ENCODE results near the gene LRRC49.
"Not testable (repeated sequence)": the region's sequence is repeated elsewhere in the genome, so short reads cannot be mapped to it uniquely, and the experiment has no call there.

Gene LRRC49

DNA sequence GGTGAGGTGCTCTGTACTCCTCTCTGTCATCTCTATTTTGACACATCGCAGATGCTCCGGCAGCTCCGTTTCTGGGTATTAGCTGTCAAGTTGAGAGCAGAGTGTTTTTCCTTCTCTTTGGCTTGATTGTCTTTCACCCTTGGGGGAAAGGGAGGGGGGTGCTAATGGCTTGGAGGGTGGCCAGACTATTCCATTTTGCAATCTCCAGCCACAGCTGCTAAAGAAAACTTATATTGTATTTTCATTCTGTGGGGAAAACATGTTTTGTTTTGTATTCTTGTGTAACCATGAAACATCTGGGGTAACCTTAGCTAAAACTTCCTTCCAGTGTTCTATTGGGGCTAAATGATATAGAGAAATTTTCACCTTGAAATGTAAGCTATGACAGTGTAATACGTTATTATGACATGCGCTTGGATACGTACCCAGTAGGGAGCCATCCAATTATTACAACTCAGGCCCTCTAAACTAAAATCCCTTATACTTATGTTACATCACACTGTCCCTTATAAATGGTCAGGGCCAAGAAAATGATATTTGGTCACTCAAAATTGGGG, 24.6 kb upstream of the LRRC49 start:
- no peak for DNase-seq (ENCODE audit: low read depth)

DNA sequence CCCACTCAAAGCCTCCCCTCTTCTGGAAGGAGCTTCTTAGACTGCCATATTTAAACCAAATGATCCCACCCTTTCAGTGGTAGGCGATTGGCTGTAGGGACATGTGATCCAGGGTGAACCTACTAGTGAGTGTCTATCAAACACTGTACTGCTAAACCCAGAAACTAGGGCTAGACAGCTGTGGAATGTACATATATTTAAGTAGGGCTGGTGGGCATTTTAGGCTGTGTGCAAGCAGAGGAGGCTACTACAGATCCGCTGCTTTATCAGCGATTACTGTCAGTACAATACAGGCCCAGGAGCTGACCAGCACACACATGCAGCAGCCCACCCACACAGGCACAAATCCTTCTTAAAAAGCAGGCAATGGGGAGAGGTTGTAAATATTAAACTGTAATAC, 23.3 kb upstream of the LRRC49 start:
- DNase-seq (ENCODE audit: low read depth) = no peak

GRCh38 chr15:70870051-70870450, 22.6 kb upstream of the LRRC49 start:
- DNase-seq (ENCODE audit: low read depth) = no peak

DNA sequence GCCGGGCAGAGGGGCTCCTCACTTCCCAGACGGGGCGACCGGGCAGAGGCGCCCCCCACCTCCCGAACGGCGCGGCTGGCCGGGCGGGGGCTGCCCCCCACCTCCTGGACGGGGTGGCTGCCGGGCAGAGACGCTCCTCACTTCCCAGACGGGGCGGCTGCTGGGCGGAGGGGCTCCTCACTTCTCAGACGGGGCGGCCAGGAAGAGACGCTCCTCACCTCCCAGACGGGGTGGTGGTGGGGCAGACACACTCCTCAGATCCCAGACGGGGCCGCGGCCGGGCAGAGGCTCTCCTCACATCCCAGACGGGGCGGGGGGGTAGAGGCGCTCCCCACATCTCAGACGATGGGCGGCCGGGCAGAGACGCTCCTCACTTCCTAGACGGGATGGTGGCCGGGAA, 21.1 kb upstream of the LRRC49 start:
- DNase-seq (ENCODE audit: low read depth) = not testable (repeated sequence)

DNA sequence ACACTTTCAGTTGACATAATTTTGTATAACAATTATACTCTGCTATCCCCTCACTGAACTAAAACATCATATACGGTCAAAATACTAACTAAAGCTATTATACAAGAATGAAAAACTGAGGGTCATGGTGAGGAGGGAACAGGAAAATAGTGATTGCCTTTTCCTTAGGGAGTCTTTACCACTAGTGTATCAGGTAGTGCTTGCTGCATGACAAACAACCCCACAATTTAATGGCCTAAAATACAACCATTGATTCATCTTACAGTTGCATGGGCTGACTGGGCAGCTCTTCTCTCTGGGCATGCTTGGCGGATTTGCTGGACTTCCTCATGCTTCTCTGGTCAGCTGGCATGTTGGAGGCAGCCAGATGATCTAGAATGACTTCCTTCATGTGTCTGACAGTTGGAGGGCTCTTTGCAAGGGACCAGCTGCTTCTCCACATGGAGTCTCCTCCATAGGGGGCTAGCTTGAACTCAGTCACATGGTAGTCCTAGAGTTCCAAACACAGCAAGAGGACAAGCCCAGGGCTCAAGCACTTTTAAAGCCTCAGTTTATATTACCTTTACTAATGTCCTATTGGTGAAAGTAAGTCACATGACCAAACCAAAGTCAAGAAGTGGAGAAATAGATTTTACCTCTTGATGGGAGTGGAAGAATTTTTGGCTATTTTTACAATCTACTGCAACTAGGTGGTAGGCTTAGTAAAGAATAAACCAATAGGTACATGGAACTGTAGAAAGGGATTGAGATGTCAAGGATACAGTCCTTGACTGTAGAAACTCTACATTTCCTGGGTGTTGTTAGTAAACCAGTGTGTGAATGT, 19.2 kb upstream of the LRRC49 start:
- DNase-seq (ENCODE audit: low read depth) = no peak

DNA sequence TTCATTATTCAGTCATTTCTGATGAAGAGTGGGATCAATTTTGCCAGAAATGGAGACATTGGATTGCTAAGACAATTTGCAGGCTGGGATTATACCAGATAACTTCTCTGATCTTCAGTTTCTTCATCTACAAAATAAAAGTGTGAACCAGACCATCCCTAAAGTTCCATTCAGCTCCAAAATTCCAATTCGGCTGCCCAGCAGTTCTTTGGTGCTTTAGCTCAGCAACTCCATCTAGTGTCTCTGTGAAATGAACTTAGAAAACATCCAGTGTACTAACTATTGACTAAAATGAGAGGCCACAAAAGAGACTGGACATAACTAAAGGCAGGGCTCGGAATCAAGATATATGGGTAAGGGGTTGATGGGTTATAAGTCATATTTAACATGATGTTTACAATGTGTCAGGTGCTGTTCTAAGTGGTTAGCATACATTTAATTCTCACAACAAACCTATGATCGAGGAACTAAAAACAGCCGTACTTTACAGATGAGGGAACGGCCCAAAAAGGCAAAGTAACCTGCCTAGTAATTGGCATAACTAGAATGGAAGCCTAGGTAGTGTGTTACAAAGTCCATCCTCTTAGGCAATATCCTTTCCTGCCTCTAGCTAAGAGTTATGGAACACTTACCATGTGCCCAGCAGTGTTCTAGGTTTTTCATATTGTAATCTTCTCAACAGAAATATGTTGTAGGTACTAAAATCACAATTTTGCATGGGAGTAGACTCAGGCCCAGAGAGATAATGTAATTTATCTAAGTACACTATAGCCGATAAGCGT, 17.4 kb upstream of the LRRC49 start:
- no peak for DNase-seq (ENCODE audit: low read depth)

- no peak for DNase-seq (ENCODE audit: low read depth)
Measured at GRCh38 chr15:70876011-70876410, 16.6 kb upstream of the LRRC49 start.

DNA sequence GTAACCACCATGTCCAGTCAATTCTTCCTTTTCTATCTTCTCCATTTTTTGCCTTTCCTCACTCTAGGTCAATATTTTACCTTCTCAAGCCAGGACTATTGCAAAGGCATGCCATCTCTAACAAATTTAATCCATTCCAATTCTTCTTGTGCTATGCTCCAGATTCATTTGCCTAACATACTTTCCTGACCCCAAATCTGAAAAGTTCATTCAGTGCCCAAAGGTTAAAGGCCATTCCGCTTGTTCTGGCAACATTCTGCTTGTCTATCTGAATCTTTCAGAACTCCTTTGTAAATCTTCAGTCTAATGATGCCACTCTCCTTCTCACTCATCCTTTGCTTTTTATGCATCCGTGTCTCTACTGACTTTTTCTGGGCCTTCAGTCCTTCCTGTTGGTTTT, 15.9 kb upstream of the LRRC49 start:
- no peak for DNase-seq (ENCODE audit: low read depth)

GRCh38 chr15:70879401-70879800, 13.2 kb upstream of the LRRC49 start:
- DNase-seq (ENCODE audit: low read depth) = no peak

GRCh38 chr15:70880781-70881180, 11.8 kb upstream of the LRRC49 start:
- DNase-seq (ENCODE audit: low read depth) = no peak

DNA sequence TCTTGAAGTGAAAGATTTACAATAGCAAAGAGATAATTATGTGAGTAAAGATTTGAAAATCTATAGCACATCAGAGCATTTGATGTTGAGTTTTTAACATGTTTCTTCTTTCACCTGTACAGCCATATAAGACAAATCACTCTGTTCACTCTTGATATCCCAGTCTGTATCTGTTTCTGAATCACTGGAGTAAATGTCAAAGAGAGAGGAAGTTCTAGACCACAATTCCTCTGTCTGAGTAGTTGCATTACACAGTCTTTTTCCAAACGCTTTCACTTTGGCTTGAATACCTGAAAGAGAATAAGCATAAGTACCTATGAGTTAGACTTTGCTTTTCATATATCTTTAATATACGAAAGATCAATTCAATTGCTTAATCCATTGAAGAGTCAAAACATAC, 10.3 kb upstream of the LRRC49 start:
- no peak for DNase-seq (ENCODE audit: low read depth)

DNA sequence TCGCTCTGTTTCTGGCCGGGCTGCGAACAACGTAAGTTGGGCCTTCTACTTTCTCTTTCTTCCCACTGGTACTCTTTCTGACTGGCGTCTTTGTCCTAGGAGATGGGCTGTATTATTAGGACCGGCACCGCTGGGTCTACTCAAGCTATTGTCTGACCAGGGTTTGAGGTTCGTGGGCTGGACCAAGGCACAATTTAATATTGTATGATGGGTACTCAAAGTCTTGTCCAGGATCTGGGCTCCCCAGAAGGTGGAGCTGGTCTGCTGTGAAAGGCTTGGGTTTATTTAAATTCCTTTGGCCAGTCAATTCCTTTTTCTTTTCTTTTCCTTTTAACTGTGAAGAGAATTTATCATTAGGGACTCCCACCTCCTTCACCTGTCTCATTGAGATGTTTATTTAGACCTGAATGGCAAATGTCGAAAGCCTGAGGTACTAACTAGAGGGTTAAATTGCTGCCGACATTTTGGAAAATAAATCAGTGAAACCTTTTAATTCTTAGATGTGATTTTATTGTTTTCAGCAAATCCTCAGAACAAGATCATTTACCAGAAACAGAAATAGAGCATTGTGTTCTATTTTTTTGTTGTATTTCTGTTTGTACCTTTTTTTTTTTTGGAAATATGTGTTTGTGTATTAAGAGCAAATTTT, 410 bp downstream of the LRRC49 start:
- DNase-seq (ENCODE audit: low read depth) = no peak

GRCh38 chr15:70902107-70902506, 9.5 kb downstream of the LRRC49 start:
- DNase-seq (ENCODE audit: low read depth) = no peak

DNA sequence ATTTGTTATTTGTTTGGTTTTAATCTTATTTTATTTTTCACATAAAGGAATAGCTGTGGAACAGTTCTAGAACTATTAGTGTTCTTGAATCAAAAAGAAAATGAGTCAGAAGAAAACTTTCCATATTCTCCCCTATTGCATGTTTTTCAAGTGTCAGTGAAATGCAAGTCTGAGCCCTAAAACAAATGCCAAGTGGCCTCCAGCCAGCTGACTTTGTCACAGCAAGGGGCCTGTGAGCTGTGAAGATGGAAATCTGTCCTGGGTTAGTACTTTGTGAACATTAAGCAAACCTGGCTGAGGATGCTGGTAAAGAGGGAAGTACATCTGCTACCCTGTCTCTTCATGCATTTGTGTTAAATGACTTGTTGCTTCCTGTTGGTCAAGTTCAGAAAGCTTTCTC, 14.2 kb downstream of the LRRC49 start:
- DNase-seq (ENCODE audit: low read depth) = no peak

- DNase-seq (ENCODE audit: low read depth) = no peak
Measured at GRCh38 chr15:70907784-70908471, 15.3 kb downstream of the LRRC49 start.

GRCh38 chr15:70910958-70911357, 18.3 kb downstream of the LRRC49 start:
- DNase-seq (ENCODE audit: low read depth) = no peak

DNA sequence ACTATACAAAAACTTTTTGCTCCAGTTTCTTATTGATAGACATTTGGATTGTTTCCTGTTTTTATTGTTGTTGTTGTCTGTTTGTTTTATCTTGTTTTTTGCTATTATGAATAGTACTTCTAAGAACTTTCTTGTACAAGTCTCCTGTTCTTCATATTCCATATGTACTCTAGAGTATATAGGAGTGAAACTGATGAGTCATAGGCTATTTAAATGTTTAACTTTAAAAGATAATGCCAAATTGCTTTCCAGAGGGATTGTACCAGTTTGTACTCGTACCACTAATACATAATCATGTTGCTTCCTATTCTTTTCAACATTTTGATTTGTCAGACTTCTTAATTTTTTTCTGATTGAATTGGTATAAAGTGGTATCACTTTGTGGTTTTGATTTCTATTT, 19.6 kb downstream of the LRRC49 start:
- DNase-seq (ENCODE audit: low read depth) = no peak

- no peak for DNase-seq (ENCODE audit: low read depth)
Measured at GRCh38 chr15:70916531-70916930, 23.9 kb downstream of the LRRC49 start.

- DNase-seq (ENCODE audit: low read depth) = no peak
Measured at GRCh38 chr15:70917955-70918354, 25.3 kb downstream of the LRRC49 start.

- DNase-seq (ENCODE audit: low read depth) = no peak
Measured at GRCh38 chr15:70920981-70921696, 28.5 kb downstream of the LRRC49 start.

DNA sequence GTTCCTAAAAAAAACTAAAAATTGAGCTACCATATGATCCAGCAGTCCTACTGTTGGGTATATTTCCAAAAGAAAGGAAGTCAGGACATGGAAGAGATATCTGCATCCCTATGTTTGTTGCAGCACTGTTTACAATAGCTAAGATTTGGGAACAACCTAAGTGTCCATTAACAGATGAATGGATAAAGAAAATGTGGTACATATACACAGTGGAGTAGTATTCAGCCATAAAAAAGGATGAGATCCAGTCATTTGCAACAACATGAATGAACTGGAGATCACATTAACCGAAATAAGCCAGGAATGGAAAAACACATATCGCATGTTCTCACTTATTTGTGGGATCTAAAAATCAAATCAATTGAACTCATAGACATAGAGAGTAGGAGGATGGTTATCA, 29.5 kb downstream of the LRRC49 start:
- no peak for DNase-seq (ENCODE audit: low read depth)
